H1 (cell line): ENCODE measurements around the gene RDH16. TPM values are rescaled to one million over a fixed set of nuclear protein-coding genes. Genes with fewer than 3 reads are reported as not detected.

Experiments
- CTCF ChIA-PET: fragments of 300-600 bp; sonication (Branson Sonifier 250); formaldehyde crosslinking; loops from one replicate; lab custom pipeline; 2021; ENCODE audit not compliant: partially characterized antibody; lab: Charles Lee
- POLR2A ChIA-PET: fragments of 300-600 bp; sonication (Branson Sonifier 250); formaldehyde crosslinking; loops from one replicate; lab custom pipeline; 2021; ENCODE audit warnings: inconsistent platforms; ENCODE audit not compliant: partially characterized antibody; lab: Charles Lee
- DNase-seq, 2 experiments: peaks; one replicate each; pipeline versions ENCODE4 v3.0.0 to v3.0.0-alpha.2; 2010 to 2022; ENCODE audit warnings: low spot score in 2 of 2, low read depth in 1 of 2, mixed read lengths in 1 of 2
- FAIRE-seq: peaks from 2 replicates; lab custom pipeline; 2011; peaks lifted over from hg19 to GRCh38; lab: Jason Lieb, UNC
- H2AFZ ChIP-seq: 2 replicates; pipeline ENCODE4 v1.8.1; 2012; ENCODE audit warnings: low read length, inconsistent platforms
- H2AK5ac ChIP-seq: 2 replicates; pipeline ENCODE4 v1.6.1; 2013; ENCODE audit warnings: low read depth, low read length
- H2BK120ac ChIP-seq: replicated peaks from 2 replicates; pipeline ENCODE3; 2013; ENCODE audit warnings: low read depth, low read length, inconsistent platforms
- H2BK12ac ChIP-seq: 2 replicates; pipeline ENCODE4 v1.6.1; 2013; ENCODE audit warnings: low read depth, low read length
- H2BK15ac ChIP-seq: 2 replicates; pipeline ENCODE4 v1.6.1; 2013; ENCODE audit warnings: low read length
- H2BK20ac ChIP-seq: 2 replicates; pipeline ENCODE4 v1.6.1; 2013; ENCODE audit warnings: low read length
- H2BK5ac ChIP-seq: 2 replicates; pipeline ENCODE4 v1.6.1; 2013; ENCODE audit warnings: low read depth, low read length
- H3K14ac ChIP-seq: 2 replicates; pipeline ENCODE4 v1.6.1; 2013; ENCODE audit warnings: inconsistent platforms; ENCODE audit not compliant: insufficient read length
- H3K18ac ChIP-seq: 2 replicates; pipeline ENCODE4 v1.6.1; 2013; ENCODE audit warnings: low read length; ENCODE audit errors: extremely low read depth
- H3K23ac ChIP-seq: 2 replicates; pipeline ENCODE4 v1.6.1; 2013; ENCODE audit warnings: inconsistent platforms; ENCODE audit not compliant: insufficient read length
- H3K23me2 ChIP-seq: 2 replicates; pipeline ENCODE4 v1.6.1; 2013; ENCODE audit warnings: low read depth, low read length
- H3K27ac ChIP-seq: 2 replicates; pipeline ENCODE4 v1.6.1; 2011; ENCODE audit warnings: low read depth, low read length, inconsistent platforms
- H3K27me3 ChIP-seq, 4 experiments: replicated peaks in 1 of 4; 1 replicate in 1 of 4; 2 replicates in 3 of 4; pipeline versions ENCODE4 v1.6.1 to v1.8.1; 2011 to 2013; ENCODE audit warnings: low read length in 3 of 4, mild to moderate bottlenecking in 3 of 4, inconsistent platforms in 2 of 4, mixed read lengths in 2 of 4, moderate library complexity in 1 of 4; ENCODE audit not compliant: control insufficient read depth in 3 of 4, insufficient read depth in 3 of 4; ENCODE audit errors: extremely low read depth in 1 of 4
- H3K36me3 ChIP-seq, 4 experiments: 2 replicates each; pipeline versions ENCODE4 v1.6.1 to v1.8.1; 2011 to 2013; ENCODE audit warnings: mild to moderate bottlenecking in 4 of 4, low read length in 3 of 4, moderate library complexity in 2 of 4, control low read depth in 1 of 4, inconsistent platforms in 1 of 4; ENCODE audit not compliant: insufficient read depth in 4 of 4, control insufficient read depth in 2 of 4
- H3K4ac ChIP-seq: replicated peaks from 2 replicates; pipeline ENCODE3; 2013; ENCODE audit warnings: low read length, low read depth, mixed read lengths, inconsistent platforms; ENCODE audit not compliant: insufficient read length
- H3K4me1 ChIP-seq, 4 experiments: replicated peaks in 1 of 4; 1 replicate in 1 of 4; 2 replicates in 3 of 4; pipeline versions ENCODE4 v1.6.1 to v1.8.1; 2011 to 2013; ENCODE audit warnings: low read length in 3 of 4, inconsistent platforms in 2 of 4, mixed read lengths in 1 of 4; ENCODE audit not compliant: insufficient read depth in 4 of 4, control insufficient read depth in 3 of 4
- H3K4me2 ChIP-seq, 2 experiments: 2 replicates each; pipeline versions ENCODE4 v1.6.1 to v1.8.1; 2011 to 2013; ENCODE audit warnings: low read depth in 2 of 2, low read length in 2 of 2, control low read depth in 1 of 2, inconsistent platforms in 1 of 2, mild to moderate bottlenecking in 1 of 2; ENCODE audit not compliant: insufficient read depth in 1 of 2
- H3K4me3 ChIP-seq, 4 experiments: fragments of 200-600, 300-600 bp in 1 of 4; sonication (generic), shearing (Covaris generic), sonication (Bioruptor Twin) in 1 of 4; 2 replicates each; pipeline versions ENCODE4 v1.5.1 to v1.8.1; 2011 to 2016; ENCODE audit warnings: low read length in 4 of 4, low read depth in 3 of 4, control low read depth in 2 of 4, inconsistent platforms in 2 of 4, mild to moderate bottlenecking in 2 of 4, mixed read lengths in 1 of 4, moderate library complexity in 1 of 4; ENCODE audit not compliant: insufficient read depth in 2 of 4; ENCODE audit errors: extremely low read depth in 1 of 4
- H3K56ac ChIP-seq: replicated peaks from 2 replicates; pipeline ENCODE3; 2013; ENCODE audit warnings: low read depth, mild to moderate bottlenecking, mixed read lengths, low read length, inconsistent platforms; ENCODE audit not compliant: insufficient read length
- H3K79me1 ChIP-seq: 2 replicates; pipeline ENCODE4 v1.6.1; 2013; ENCODE audit warnings: low read depth, low read length, control low read depth
- H3K79me2 ChIP-seq, 2 experiments: 2 replicates each; pipeline versions ENCODE4 v1.6.1 to v1.8.1; 2012 to 2013; ENCODE audit warnings: low read length in 2 of 2, mild to moderate bottlenecking in 2 of 2, inconsistent platforms in 1 of 2; ENCODE audit not compliant: insufficient read depth in 2 of 2, control insufficient read depth in 1 of 2
- H3K9ac ChIP-seq, 4 experiments: replicated peaks in 1 of 4; 1 replicate in 1 of 4; 2 replicates in 3 of 4; pipeline versions ENCODE4 v1.6.1 to v1.8.1; 2011 to 2013; ENCODE audit warnings: low read depth in 3 of 4, low read length in 3 of 4, control low read depth in 2 of 4, mild to moderate bottlenecking in 2 of 4, moderate library complexity in 2 of 4, inconsistent platforms in 1 of 4; ENCODE audit errors: extremely low read depth in 1 of 4
- H3K9me3 ChIP-seq, 2 experiments: 2 replicates each; pipeline versions ENCODE4 v1.6.1 to v1.8.1; 2012 to 2013; ENCODE audit warnings: mild to moderate bottlenecking in 2 of 2, moderate library complexity in 2 of 2, control low read depth in 1 of 2, inconsistent platforms in 1 of 2, low read depth in 1 of 2, low read length in 1 of 2, mixed read lengths in 1 of 2; ENCODE audit not compliant: insufficient read depth in 2 of 2
- H4K20me1 ChIP-seq, 2 experiments: replicated peaks in 1 of 2; 2 replicates each; pipeline versions ENCODE3 to v1.8.1; 2011 to 2013; ENCODE audit warnings: inconsistent platforms in 2 of 2, low read length in 2 of 2, mild to moderate bottlenecking in 1 of 2; ENCODE audit not compliant: insufficient read depth in 2 of 2, control insufficient read depth in 1 of 2
- H4K5ac ChIP-seq: 2 replicates; pipeline ENCODE4 v1.6.1; 2013; ENCODE audit warnings: low read length, low read depth, mixed read lengths, inconsistent platforms; ENCODE audit not compliant: insufficient read length
- H4K8ac ChIP-seq: 2 replicates; pipeline ENCODE4 v1.8.0; 2013; ENCODE audit warnings: mild to moderate bottlenecking, moderate library complexity, low read length, inconsistent platforms; ENCODE audit not compliant: insufficient read depth; ENCODE audit errors: extremely low read depth
- H4K91ac ChIP-seq: replicated peaks from 2 replicates; pipeline ENCODE3; 2013; ENCODE audit warnings: low read length, mixed read lengths, inconsistent platforms; ENCODE audit not compliant: insufficient read length
- CTBP2 ChIP-seq: IDR thresholded peaks from 2 replicates; pipeline ENCODE4 v1.7.0; 2011; ENCODE audit warnings: borderline replicate concordance, mild to moderate bottlenecking, moderate library complexity, mixed read lengths, low read length; ENCODE audit not compliant: insufficient read depth, insufficient read length
- JUND ChIP-seq: IDR thresholded peaks from 2 replicates; pipeline ENCODE4 v1.6.1; 2011; ENCODE audit warnings: mild to moderate bottlenecking, improper control_type of control experiment, low read length
- SAP30 ChIP-seq: fragments of 300-600 bp; sonication (generic); IDR thresholded peaks from 2 replicates; pipeline ENCODE4 v1.7.1; 2012; ENCODE audit warnings: low read length, moderate library complexity, mild to moderate bottlenecking, inconsistent platforms; ENCODE audit not compliant: insufficient read depth, insufficient replicate concordance
- SP2 ChIP-seq: IDR thresholded peaks from 2 replicates; pipeline ENCODE4 v1.6.1; 2012; ENCODE audit warnings: mild to moderate bottlenecking, low read length, inconsistent platforms
- TCF12 ChIP-seq: IDR thresholded peaks from 2 replicates; pipeline ENCODE4 v1.6.1; 2011; ENCODE audit warnings: low read depth, mild to moderate bottlenecking, low read length
- WGBS, 2 experiments: shearing (Covaris generic) in 1 of 2; methylation state at CpG; one replicate each; pipeline versions ENCODE4 v1.1.6 to v1.1.7; 2013 to 2015; ENCODE audit warnings: low lambda C conversion rate in 2 of 2, mixed read lengths in 2 of 2, inconsistent platforms in 1 of 2, low coverage in 1 of 2, missing lambda C conversion rate in 1 of 2; ENCODE audit not compliant: insufficient replicate concordance in 2 of 2, insufficient coverage in 1 of 2, insufficient read length in 1 of 2; ENCODE audit errors: extremely low coverage in 1 of 2, missing lambda C conversion rate in 1 of 2; 5-methylcytosine and 5-hydroxymethylcytosine counted together
- polyA plus RNA-seq, 7 experiments: library from polyadenylated mRNA; depleted of rRNA in 3 of 7; stranded (reverse) in 5 of 7; unstranded in 2 of 7; fragments of >200 nt in 5 of 7; fragments of 200-250 nt in 2 of 7; gene quantifications; 1 replicate in 5 of 7; 2 replicates in 1 of 7; 4 replicates in 1 of 7; pipeline versions ENCODE4 v1.2.1 to v1.2.3, GENCODE V29; 2011 to 2013; ENCODE audit warnings: missing spikeins in 2 of 7, mixed read lengths in 2 of 7
- total RNA-seq: library from RNA; stranded (reverse); fragmentation: NEBNext Ultra II Directional; extraction: Animal tissue kit (Norgen Biotek cat#: 25700); gene quantifications from 2 replicates; pipeline ENCODE4 v1.2.1, GENCODE V29; 2021

Gene RDH16
- total and polyA plus RNA-seq, 2 of the 8 experiments (the other 6 are each of a cell fraction or from before 2014, with no cell fraction given) = 0.30 to 0.79 TPM

GRCh38 chr12:56921346-56921745, 36.1 kb downstream of the RDH16 start:
- no peak overlapping the region for H2BK12ac ChIP-seq
- TF ChIP-seq SP2 (no peak), JUND (no peak), TCF12 (no peak), SAP30 (no peak), CTBP2 (no peak)
- TF ChIP-seq, all 59 proteins: peak for 0
- H3K14ac ChIP-seq = no peak overlapping the region
- no peaks in the 10 kb centered on the region for H3K9me3 ChIP-seq
- 92% methylated on average over 1 of the region's 1 CpG; no CpG with 5 or more reads in 1 of the 2 experiments for WGBS, 2 experiments
- no peak overlapping the region for H2AK5ac ChIP-seq
- no peak overlapping the region for H2BK20ac ChIP-seq
- H3K27ac ChIP-seq = no peak overlapping the region
- no peak overlapping the region for H4K8ac ChIP-seq
- H3K36me3 ChIP-seq = no peaks in the 10 kb centered on the region
- H3K23me2 ChIP-seq = no peaks in the 10 kb centered on the region
- no peak overlapping the region for H3K4me2 ChIP-seq
- POLR2A ChIA-PET = interaction anchor here (0.9 kb wide), 1 partner anchor 11 kb away, joined by 3 read pairs; no protein-coding TSS in a partner anchor
- no peak overlapping the region for H2BK15ac ChIP-seq
- H3K9ac ChIP-seq = no peak overlapping the region
- H3K4ac ChIP-seq = no peak overlapping the region
- H4K20me1 ChIP-seq = no peaks in the 10 kb centered on the region
- H3K18ac ChIP-seq = no peak overlapping the region
- H3K79me1 ChIP-seq = no peaks in the 10 kb centered on the region
- DNase-seq = no peak
- H4K5ac ChIP-seq = no peak overlapping the region
- no peak overlapping the region for H3K56ac ChIP-seq
- no peak for FAIRE-seq
- no peak overlapping the region for H2AFZ ChIP-seq
- H3K27me3 ChIP-seq = no peaks in the 10 kb centered on the region
- CTCF ChIA-PET = interaction anchor here (0.8 kb wide), 1 partner anchor 13 kb away, joined by 3 read pairs; the partner anchor contains the start of gene SDR9C7
- no peaks in the 10 kb centered on the region for H3K4me1 ChIP-seq
- no peak overlapping the region for H3K23ac ChIP-seq
- no peak overlapping the region for H4K91ac ChIP-seq
- H2BK120ac ChIP-seq = no peak overlapping the region
- no peak overlapping the region for H3K4me3 ChIP-seq
- no peaks in the 10 kb centered on the region for H3K79me2 ChIP-seq
- no peak overlapping the region for H2BK5ac ChIP-seq
